Astrocyte of the spinal cord (primary cell): ENCODE data around the gene EXOC4.

ENCODE experiments used
- DNase-seq: peaks from one replicate; pipeline ENCODE4 v3.0.0; 2011; ENCODE audit warnings: low read depth, low spot score
- H3K4me3 ChIP-seq: 2 replicates; pipeline ENCODE4 v1.5.1; 2011; ENCODE audit warnings: low read depth, mild to moderate bottlenecking, low read length, moderate library complexity
- in situ Hi-C: cut with HindIII; loops from 2 replicates; pipeline ENCODE4 v1.10.0; 2017; ENCODE audit warnings: low sequenced_read_pairs
- TF ChIP-seq, protein P1 (sequence below): IDR thresholded peaks from 2 replicates; pipeline ENCODE4 v1.5.1; 2012; ENCODE audit warnings: low read depth, mild to moderate bottlenecking, low read length, inconsistent platforms

EXOC4 gene

DNA sequence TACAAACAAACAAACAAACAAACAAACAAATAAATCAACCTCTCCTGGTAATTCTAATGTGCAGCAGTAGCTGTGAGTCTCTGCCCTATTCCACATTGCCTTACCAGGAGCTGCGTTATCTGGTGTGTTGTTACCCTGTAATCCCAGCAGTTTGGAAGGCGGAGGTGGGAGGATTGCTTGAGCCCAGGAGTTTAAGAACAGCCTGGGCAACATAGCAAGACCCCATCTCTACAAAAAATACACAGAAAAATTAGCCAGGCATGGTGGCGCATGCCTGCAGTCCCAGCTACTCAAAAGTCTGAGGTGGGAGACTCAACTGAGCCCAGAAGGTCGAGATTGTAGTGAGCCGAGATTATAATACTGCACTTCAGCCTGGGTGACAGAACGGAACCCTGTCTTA, 192.7 kb downstream of the EXOC4 start:
- in situ Hi-C loops: no loop called here
- TF ChIP-seq, protein P1, sequence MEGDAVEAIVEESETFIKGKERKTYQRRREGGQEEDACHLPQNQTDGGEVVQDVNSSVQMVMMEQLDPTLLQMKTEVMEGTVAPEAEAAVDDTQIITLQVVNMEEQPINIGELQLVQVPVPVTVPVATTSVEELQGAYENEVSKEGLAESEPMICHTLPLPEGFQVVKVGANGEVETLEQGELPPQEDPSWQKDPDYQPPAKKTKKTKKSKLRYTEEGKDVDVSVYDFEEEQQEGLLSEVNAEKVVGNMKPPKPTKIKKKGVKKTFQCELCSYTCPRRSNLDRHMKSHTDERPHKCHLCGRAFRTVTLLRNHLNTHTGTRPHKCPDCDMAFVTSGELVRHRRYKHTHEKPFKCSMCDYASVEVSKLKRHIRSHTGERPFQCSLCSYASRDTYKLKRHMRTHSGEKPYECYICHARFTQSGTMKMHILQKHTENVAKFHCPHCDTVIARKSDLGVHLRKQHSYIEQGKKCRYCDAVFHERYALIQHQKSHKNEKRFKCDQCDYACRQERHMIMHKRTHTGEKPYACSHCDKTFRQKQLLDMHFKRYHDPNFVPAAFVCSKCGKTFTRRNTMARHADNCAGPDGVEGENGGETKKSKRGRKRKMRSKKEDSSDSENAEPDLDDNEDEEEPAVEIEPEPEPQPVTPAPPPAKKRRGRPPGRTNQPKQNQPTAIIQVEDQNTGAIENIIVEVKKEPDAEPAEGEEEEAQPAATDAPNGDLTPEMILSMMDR: no peak
- H3K4me3 ChIP-seq: no peak overlapping the region
- no peak for DNase-seq

GRCh38 chr7:133448012-133448411, 195.1 kb downstream of the EXOC4 start:
- in situ Hi-C loops: no loop called here
- no peak for DNase-seq
- TF ChIP-seq, protein P1: no peak
- no peak overlapping the region for H3K4me3 ChIP-seq

DNA sequence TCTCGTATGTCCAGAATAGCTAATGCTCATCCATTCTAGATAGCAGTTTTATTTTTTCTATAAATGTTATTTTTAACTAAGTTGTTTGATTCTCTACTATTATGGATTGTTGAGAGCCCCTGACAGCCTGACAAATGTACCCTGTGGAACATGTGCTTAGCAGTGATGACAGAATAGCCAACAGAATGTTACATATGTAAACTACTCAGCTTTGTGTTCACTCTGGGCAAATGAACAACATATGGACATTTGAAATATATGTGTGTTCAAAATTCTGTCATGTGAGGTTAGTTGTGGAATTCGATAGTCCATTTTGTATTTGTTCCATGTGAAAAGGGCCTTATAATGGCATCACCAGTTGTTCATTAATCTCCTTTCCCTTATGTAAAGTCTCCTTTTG, 199.7 kb downstream of the EXOC4 start:
- in situ Hi-C loops: no loop called here
- no peak for DNase-seq
- no peak overlapping the region for H3K4me3 ChIP-seq
- TF ChIP-seq, protein P1: no peak

DNA sequence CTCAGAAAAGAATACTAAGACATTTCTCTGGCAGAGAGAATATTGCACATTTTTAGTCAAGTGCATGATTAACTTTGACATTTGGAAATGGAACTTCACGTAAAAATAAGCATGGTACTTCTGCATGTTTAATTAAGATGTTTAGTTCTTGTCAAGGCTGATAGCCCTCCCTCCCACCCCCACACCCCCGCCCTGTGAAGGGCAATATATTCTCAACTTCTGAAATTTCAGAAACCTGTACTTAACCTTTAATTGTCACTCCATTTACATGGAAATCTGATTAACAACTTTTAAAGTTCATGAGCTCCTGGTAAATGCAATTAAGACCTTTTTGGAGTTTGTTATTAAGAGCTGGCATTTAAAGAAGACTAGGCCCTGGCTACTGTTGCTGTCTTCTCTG, 205.8 kb downstream of the EXOC4 start:
- in situ Hi-C loops: no loop called here

GRCh38 chr7:133461421-133461820, 208.5 kb downstream of the EXOC4 start:
- in situ Hi-C loops: no loop called here
- no peak for DNase-seq
- no peak overlapping the region for H3K4me3 ChIP-seq
- TF ChIP-seq, protein P1: no peak

More for the DNA sequence above, 205.8 kb downstream of the EXOC4 start:
- TF ChIP-seq, protein P1: no peak
- DNase-seq: no peak
- no peak overlapping the region for H3K4me3 ChIP-seq

DNA sequence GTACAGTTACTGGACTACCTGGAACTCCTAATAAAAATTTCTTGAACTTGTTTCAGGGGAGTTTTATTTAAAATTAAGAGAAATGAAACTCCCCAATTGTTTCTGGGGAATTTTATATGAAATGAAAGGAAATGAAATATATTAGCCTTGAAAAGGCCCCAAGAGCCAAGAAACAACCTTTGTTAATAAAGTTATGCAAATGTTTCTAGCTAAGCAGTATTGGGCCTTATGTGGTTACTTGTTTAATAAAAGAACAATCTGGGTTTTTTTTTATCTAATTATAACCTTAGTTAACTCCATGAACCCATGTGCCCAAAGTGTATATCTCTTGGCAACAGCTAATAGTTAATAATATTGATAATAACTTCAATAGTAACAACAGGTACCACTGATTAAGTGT, 222.8 kb downstream of the EXOC4 start:
- TF ChIP-seq, protein P1: no peak

GRCh38 chr7:133477791-133478190, 224.9 kb downstream of the EXOC4 start:
- TF ChIP-seq, protein P1: no peak
- in situ Hi-C loops: no loop called here
- H3K4me3 ChIP-seq: no peak overlapping the region
- no peak for DNase-seq

More for the DNA sequence above, 222.8 kb downstream of the EXOC4 start:
- H3K4me3 ChIP-seq: no peak overlapping the region
- in situ Hi-C loops: no loop called here
- no peak for DNase-seq
